ENCODE data around the gene MC1R.
A peak's percentile ranks its signal among the peaks of the same experiment; 100 is the strongest.

MC1R gene

GRCh38 chr16:89906140-89907025 lies 12.3 kb upstream of the MC1R start:
- no peak overlapping the region for H2AFZ ChIP-seq (ENCODE audit: low read length)
- no peak overlapping the region for H3K27ac ChIP-seq (replicated peaks; ENCODE audit: low read length)
- no peak for DNase-seq (ENCODE audit: low spot score)
- H3K9me3 ChIP-seq (replicated peaks in 1 of 2; ENCODE audit: control insufficient read depth in 2 of 2, insufficient read depth in 1 of 2, low read depth in 1 of 2, low read length in 2 of 2), result peaks cover 14 to 18% of the 10 kb centered on the region in 2 donors
- no peak overlapping the region for H4K91ac ChIP-seq (ENCODE audit: low read depth, low read length, poor library complexity)
- H3K36me3 ChIP-seq (replicated peaks in 1 of 2; ENCODE audit: control insufficient read depth in 2 of 2, insufficient read depth in 2 of 2, low read length in 2 of 2), result peaks cover 33 to 79% of the 10 kb centered on the region in 2 donors
- H2BK12ac ChIP-seq (ENCODE audit: low read length), result peak overlapping the region; percentile 49
- no peak overlapping the region for H2BK15ac ChIP-seq (ENCODE audit: low read length)
- H3K23ac ChIP-seq (ENCODE audit: low read depth, low read length, poor library complexity), result peak overlapping the region; percentile 69
- H3K4ac ChIP-seq (ENCODE audit: low read length), result no peak overlapping the region
- H3K4me3 ChIP-seq (ENCODE audit: low read length in 2 of 2), result peak overlapping the region in 1 of 2 donors; percentile 16
- peak overlapping the region; percentile 47 for H3K14ac ChIP-seq (ENCODE audit: low read length)
- no peak overlapping the region for H2BK120ac ChIP-seq (ENCODE audit: low read depth, low read length)
- H3K79me1 ChIP-seq (ENCODE audit: low read depth, low read length), result peaks cover 2% of the 10 kb centered on the region
- peaks cover 0 to 1% of the 10 kb centered on the region in 2 donors for H3K4me1 ChIP-seq (ENCODE audit: control insufficient read depth in 2 of 2, insufficient read depth in 1 of 2, low read depth in 1 of 2, low read length in 2 of 2)
- H2BK5ac ChIP-seq (ENCODE audit: low read length), result no peak overlapping the region
- no CpG with 5 or more reads among the region's 40 CpGs for WGBS, 2 donors (ENCODE audit: extremely low coverage in 2 of 2, insufficient read length in 2 of 2, insufficient replicate concordance in 1 of 2)
- peak overlapping the region; percentile 17 for H4K8ac ChIP-seq (ENCODE audit: low read depth, low read length)
- peak overlapping the region; percentile 30 for H3K9ac ChIP-seq (ENCODE audit: low read depth, low read length, poor library complexity)
- H3K4me2 ChIP-seq (ENCODE audit: insufficient read depth, low read length, poor library complexity, severe bottlenecking), result no peak overlapping the region
- H3K27me3 ChIP-seq (ENCODE audit: control insufficient read depth in 3 of 3, insufficient read depth in 3 of 3, low read depth in 1 of 3, low read length in 3 of 3), result no peaks in the 10 kb centered on the region
- no peak overlapping the region for H2AK5ac ChIP-seq (ENCODE audit: low read depth, low read length)
- no peak overlapping the region for H3K18ac ChIP-seq (ENCODE audit: low read length)

DNA sequence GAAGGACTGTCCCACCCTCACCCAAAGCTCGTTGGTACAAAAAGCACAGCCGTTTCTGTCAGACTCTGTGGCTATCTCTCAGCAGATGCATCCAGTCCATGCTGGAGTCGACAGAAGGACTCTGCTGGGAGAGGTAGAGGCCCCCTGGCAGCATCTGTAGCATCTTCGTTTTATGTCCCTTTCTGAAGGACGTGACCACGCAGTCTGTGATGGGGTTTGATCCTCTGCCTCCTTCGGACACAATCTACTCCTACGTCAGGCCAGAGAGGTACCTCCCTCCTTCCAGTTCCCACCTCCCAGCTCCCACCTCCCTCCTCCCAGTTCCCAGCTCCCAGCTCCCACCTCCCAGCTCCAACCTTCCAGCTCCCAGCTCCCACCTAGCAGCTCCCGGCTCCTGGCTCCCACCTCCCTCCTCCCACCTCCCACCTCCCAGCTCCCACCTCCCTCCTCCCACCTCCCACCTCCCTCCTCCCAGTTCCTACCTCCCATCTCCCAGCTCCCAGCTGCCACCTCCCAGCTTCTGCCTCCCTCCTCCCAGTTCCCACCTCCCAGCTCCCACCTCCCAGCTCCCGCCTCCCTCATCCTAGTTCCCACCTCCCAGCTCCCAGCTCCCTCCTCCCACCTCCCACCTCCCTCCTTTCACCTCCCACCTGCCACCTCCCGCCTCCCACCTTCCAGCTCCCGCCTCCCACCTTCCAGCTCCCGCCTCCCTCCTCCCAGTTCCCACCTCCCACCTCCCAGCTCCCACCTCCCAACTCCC lies 11.4 kb upstream of the MC1R start:
- Histone ChIP-seq H2BK15ac (ENCODE audit: low read length) (no peak overlapping the region), H4K91ac (ENCODE audit: low read depth, low read length, poor library complexity) (no peak overlapping the region), H2BK12ac (ENCODE audit: low read length) (no peak overlapping the region), H3K79me1 (ENCODE audit: low read depth, low read length) (peaks cover 3% of the 10 kb centered on the region), H3K18ac (ENCODE audit: low read length) (no peak overlapping the region), H2BK5ac (ENCODE audit: low read length) (no peak overlapping the region), H2BK120ac (ENCODE audit: low read depth, low read length) (no peak overlapping the region), H3K4me3 (ENCODE audit: low read length in 2 of 2) (no peak overlapping the region), H3K4ac (ENCODE audit: low read length) (no peak overlapping the region), H3K4me1 (ENCODE audit: control insufficient read depth in 2 of 2, insufficient read depth in 1 of 2, low read depth in 1 of 2, low read length in 2 of 2) (peaks cover 0 to 1% of the 10 kb centered on the region in 2 donors), H4K8ac (ENCODE audit: low read depth, low read length) (peak overlapping the region; percentile 17), H3K9me3 (replicated peaks in 1 of 2; ENCODE audit: control insufficient read depth in 2 of 2, insufficient read depth in 1 of 2, low read depth in 1 of 2, low read length in 2 of 2) (peaks cover 14 to 18% of the 10 kb centered on the region in 2 donors), H3K27ac (replicated peaks; ENCODE audit: low read length) (no peak overlapping the region), H3K14ac (ENCODE audit: low read length) (peak overlapping the region; percentile 47), H3K4me2 (ENCODE audit: insufficient read depth, low read length, poor library complexity, severe bottlenecking) (no peak overlapping the region), H3K27me3 (ENCODE audit: control insufficient read depth in 3 of 3, insufficient read depth in 3 of 3, low read depth in 1 of 3, low read length in 3 of 3) (no peaks in the 10 kb centered on the region), H3K36me3 (replicated peaks in 1 of 2; ENCODE audit: control insufficient read depth in 2 of 2, insufficient read depth in 2 of 2, low read length in 2 of 2) (peaks cover 33 to 84% of the 10 kb centered on the region in 2 donors), H2AK5ac (ENCODE audit: low read depth, low read length) (no peak overlapping the region), H2AFZ (ENCODE audit: low read length) (no peak overlapping the region), H3K23ac (ENCODE audit: low read depth, low read length, poor library complexity) (peak overlapping the region; percentile 69), H3K9ac (ENCODE audit: low read depth, low read length, poor library complexity) (peak overlapping the region; percentile 30)
- WGBS, 2 donors (ENCODE audit: extremely low coverage in 2 of 2, insufficient read length in 2 of 2, insufficient replicate concordance in 1 of 2), result no CpG with 5 or more reads among the region's 13 CpGs
- no peak for DNase-seq (ENCODE audit: low spot score)

GRCh38 chr16:89908236-89908635 lies 10.4 kb upstream of the MC1R start:
- no peak for DNase-seq (ENCODE audit: low spot score)
- H3K23ac ChIP-seq (ENCODE audit: low read depth, low read length, poor library complexity), result peak overlapping the region; percentile 43
- H2BK12ac ChIP-seq (ENCODE audit: low read length), result no peak overlapping the region
- no peak overlapping the region for H3K27ac ChIP-seq (replicated peaks; ENCODE audit: low read length)
- no peak overlapping the region for H3K18ac ChIP-seq (ENCODE audit: low read length)
- no peak overlapping the region for H2BK5ac ChIP-seq (ENCODE audit: low read length)
- H2BK15ac ChIP-seq (ENCODE audit: low read length), result no peak overlapping the region
- H3K9ac ChIP-seq (ENCODE audit: low read depth, low read length, poor library complexity), result no peak overlapping the region
- H3K9me3 ChIP-seq (replicated peaks in 1 of 2; ENCODE audit: control insufficient read depth in 2 of 2, insufficient read depth in 1 of 2, low read depth in 1 of 2, low read length in 2 of 2), result peaks cover 14 to 18% of the 10 kb centered on the region in 2 donors
- peaks cover 33 to 87% of the 10 kb centered on the region in 2 donors for H3K36me3 ChIP-seq (replicated peaks in 1 of 2; ENCODE audit: control insufficient read depth in 2 of 2, insufficient read depth in 2 of 2, low read length in 2 of 2)
- H2BK120ac ChIP-seq (ENCODE audit: low read depth, low read length), result no peak overlapping the region
- H3K79me1 ChIP-seq (ENCODE audit: low read depth, low read length), result peaks cover 4% of the 10 kb centered on the region
- no peak overlapping the region for H3K4me3 ChIP-seq (ENCODE audit: low read length in 2 of 2)
- H3K4me2 ChIP-seq (ENCODE audit: insufficient read depth, low read length, poor library complexity, severe bottlenecking), result no peak overlapping the region
- no peak overlapping the region for H2AFZ ChIP-seq (ENCODE audit: low read length)
- H2AK5ac ChIP-seq (ENCODE audit: low read depth, low read length), result no peak overlapping the region
- H3K4ac ChIP-seq (ENCODE audit: low read length), result no peak overlapping the region
- no CpG with 5 or more reads among the region's 4 CpGs for WGBS, 2 donors (ENCODE audit: extremely low coverage in 2 of 2, insufficient read length in 2 of 2, insufficient replicate concordance in 1 of 2)
- peaks cover 0 to 1% of the 10 kb centered on the region in 2 donors for H3K4me1 ChIP-seq (ENCODE audit: control insufficient read depth in 2 of 2, insufficient read depth in 1 of 2, low read depth in 1 of 2, low read length in 2 of 2)
- H3K14ac ChIP-seq (ENCODE audit: low read length), result no peak overlapping the region
- no peak overlapping the region for H4K91ac ChIP-seq (ENCODE audit: low read depth, low read length, poor library complexity)
- no peaks in the 10 kb centered on the region for H3K27me3 ChIP-seq (ENCODE audit: control insufficient read depth in 3 of 3, insufficient read depth in 3 of 3, low read depth in 1 of 3, low read length in 3 of 3)
- H4K8ac ChIP-seq (ENCODE audit: low read depth, low read length), result no peak overlapping the region

All from neuronal stem cell (in vitro differentiated cells).